Stimulated activated effector memory CD8-positive, alpha-beta T cell treated with anti-CD3 and anti-CD28 coated beads, Interleukin-12 subunit alpha, Interleukin-12 subunit beta, amount 100 ng/mL, for 72 hours (primary cell): ENCODE measurements around the gene OR51V1.

Experiments used
- ATAC-seq: fragments of 150-1000 bp; cut with Tn5 transposase; 2 replicates; pipeline ENCODE4 v1.10.0; 2021
- DNase-seq, 2 donors: peaks; one replicate each; pipeline ENCODE4 v3.0.0; 2021 to 2022; ENCODE audit warnings: low spot score in 2 of 2
- H3K27ac Mint-ChIP-seq: one replicate; pipeline ENCODE4 v1.8.0; 2022; ENCODE audit warnings: mild to moderate bottlenecking, mixed read lengths
- H3K36me3 Mint-ChIP-seq: one replicate; pipeline ENCODE4 v1.8.0; 2022; ENCODE audit warnings: mild to moderate bottlenecking, mixed read lengths
- H3K4me1 Mint-ChIP-seq: one replicate; pipeline ENCODE4 v1.8.0; 2022; ENCODE audit warnings: mixed read lengths
- H3K4me3 Mint-ChIP-seq: one replicate; pipeline ENCODE4 v1.8.0; 2022; ENCODE audit warnings: mild to moderate bottlenecking, mixed read lengths
- H3K9me3 Mint-ChIP-seq: one replicate; pipeline ENCODE4 v1.8.0; 2022; ENCODE audit warnings: mixed read lengths

The OR51V1 gene

GRCh38 chr11:5235364-5236095 lies 35.0 kb upstream of the OR51V1 start:
- no peaks in the 10 kb centered on the region for H3K9me3 Mint-ChIP-seq
- ATAC-seq (no peak), DNase-seq (no peak)
- H3K4me3 Mint-ChIP-seq, result no peak overlapping the region
- H3K27ac Mint-ChIP-seq, result no peak overlapping the region
- no peaks in the 10 kb centered on the region for H3K36me3 Mint-ChIP-seq
- H3K4me1 Mint-ChIP-seq, result no peaks in the 10 kb centered on the region

- ATAC-seq (peak; percentile 24), DNase-seq (no peak)
- Mint-ChIP-seq H3K4me3 (no peak within 1 kb of the TSS), H3K27ac (no peak within 1 kb of the TSS), H3K4me1 (no peaks in the 10 kb centered on the region), H3K36me3 (no peaks in the 10 kb centered on the region), H3K9me3 (no peaks in the 10 kb centered on the region)
Observed at GRCh38 chr11:5234381-5234834, 33.9 kb upstream of the OR51V1 start, which contains the start of gene HBD. Gene HBD (minus strand): TSS chr11:5234483. CDS start chr11:5234433, 50 bp downstream.

GRCh38 chr11:5233307-5233706 lies 32.8 kb upstream of the OR51V1 start:
- no peaks in the 10 kb centered on the region for H3K36me3 Mint-ChIP-seq
- H3K9me3 Mint-ChIP-seq, result no peaks in the 10 kb centered on the region
- H3K4me3 Mint-ChIP-seq, result no peak overlapping the region
- no peaks in the 10 kb centered on the region for H3K4me1 Mint-ChIP-seq
- no peak overlapping the region for H3K27ac Mint-ChIP-seq
- DNase-seq (no peak), ATAC-seq (no peak)

GRCh38 chr11:5232821-5233220 lies 32.3 kb upstream of the OR51V1 start:
- Mint-ChIP-seq H3K9me3 (no peaks in the 10 kb centered on the region), H3K36me3 (no peaks in the 10 kb centered on the region), H3K4me1 (no peaks in the 10 kb centered on the region), H3K27ac (no peak overlapping the region), H3K4me3 (no peak overlapping the region)
- no peak for ATAC-seq
- DNase-seq, result no peak

GRCh38 chr11:5232176-5232575 lies 31.7 kb upstream of the OR51V1 start:
- Mint-ChIP-seq H3K9me3 (no peaks in the 10 kb centered on the region), H3K27ac (no peak overlapping the region), H3K4me1 (no peaks in the 10 kb centered on the region), H3K4me3 (no peak overlapping the region), H3K36me3 (no peaks in the 10 kb centered on the region)
- ATAC-seq, result no peak
- DNase-seq, result no peak

- Mint-ChIP-seq H3K4me3 (no peak overlapping the region), H3K4me1 (no peaks in the 10 kb centered on the region), H3K27ac (no peak overlapping the region), H3K9me3 (no peaks in the 10 kb centered on the region), H3K36me3 (no peaks in the 10 kb centered on the region)
- DNase-seq (no peak), ATAC-seq (no peak)
Observed at GRCh38 chr11:5231111-5231510, 30.6 kb upstream of the OR51V1 start.

- Mint-ChIP-seq H3K27ac (no peak overlapping the region), H3K9me3 (no peaks in the 10 kb centered on the region), H3K4me3 (no peak overlapping the region), H3K36me3 (no peaks in the 10 kb centered on the region), H3K4me1 (no peaks in the 10 kb centered on the region)
- DNase-seq (no peak), ATAC-seq (no peak)
Observed at GRCh38 chr11:5230266-5230665, 29.8 kb upstream of the OR51V1 start.

- ATAC-seq (no peak), DNase-seq (no peak)
- H3K27ac Mint-ChIP-seq, result no peak overlapping the region
- no peaks in the 10 kb centered on the region for H3K36me3 Mint-ChIP-seq
- no peaks in the 10 kb centered on the region for H3K9me3 Mint-ChIP-seq
- H3K4me1 Mint-ChIP-seq, result no peaks in the 10 kb centered on the region
- no peak overlapping the region for H3K4me3 Mint-ChIP-seq
Observed at GRCh38 chr11:5229796-5230195, 29.3 kb upstream of the OR51V1 start.

GRCh38 chr11:5229356-5229755 lies 28.9 kb upstream of the OR51V1 start:
- Mint-ChIP-seq H3K9me3 (no peaks in the 10 kb centered on the region), H3K4me1 (no peaks in the 10 kb centered on the region), H3K36me3 (no peaks in the 10 kb centered on the region), H3K4me3 (no peak overlapping the region), H3K27ac (no peak overlapping the region)
- no peak for ATAC-seq
- no peak for DNase-seq

GRCh38 chr11:5228124-5228523 lies 27.6 kb upstream of the OR51V1 start:
- DNase-seq, result no peak
- H3K9me3 Mint-ChIP-seq, result no peaks in the 10 kb centered on the region
- H3K4me3 Mint-ChIP-seq, result no peak overlapping the region
- H3K4me1 Mint-ChIP-seq, result no peaks in the 10 kb centered on the region
- ATAC-seq, result no peak
- no peaks in the 10 kb centered on the region for H3K36me3 Mint-ChIP-seq
- H3K27ac Mint-ChIP-seq, result no peak overlapping the region

GRCh38 chr11:5227681-5228080 lies 27.2 kb upstream of the OR51V1 start:
- no peaks in the 10 kb centered on the region for H3K36me3 Mint-ChIP-seq
- ATAC-seq, result no peak
- H3K4me1 Mint-ChIP-seq, result no peaks in the 10 kb centered on the region
- H3K9me3 Mint-ChIP-seq, result peaks cover under 1% of the 10 kb centered on the region
- no peak overlapping the region for H3K4me3 Mint-ChIP-seq
- DNase-seq, result no peak
- no peak overlapping the region for H3K27ac Mint-ChIP-seq

- DNase-seq (no peak), ATAC-seq (peak; percentile 21)
- no peak within 1 kb of the TSS for H3K27ac Mint-ChIP-seq
- H3K36me3 Mint-ChIP-seq, result no peaks in the 10 kb centered on the region
- H3K4me3 Mint-ChIP-seq, result no peak within 1 kb of the TSS
- H3K9me3 Mint-ChIP-seq, result peaks cover 4% of the 10 kb centered on the region
- no peaks in the 10 kb centered on the region for H3K4me1 Mint-ChIP-seq
Observed at GRCh38 chr11:5226732-5227310, 26.3 kb upstream of the OR51V1 start, which contains the start of gene HBB. Gene HBB (minus strand): TSS chr11:5227071. CDS start chr11:5227021, 50 bp downstream.

- no peak for DNase-seq
- ATAC-seq, result no peak
- no peaks in the 10 kb centered on the region for H3K4me1 Mint-ChIP-seq
- no peak overlapping the region for H3K4me3 Mint-ChIP-seq
- H3K9me3 Mint-ChIP-seq, result peaks cover 8% of the 10 kb centered on the region
- no peak overlapping the region for H3K27ac Mint-ChIP-seq
- H3K36me3 Mint-ChIP-seq, result no peaks in the 10 kb centered on the region
Observed at GRCh38 chr11:5225480-5225871, 25.0 kb upstream of the OR51V1 start.

- Mint-ChIP-seq H3K27ac (no peak overlapping the region), H3K36me3 (no peaks in the 10 kb centered on the region), H3K4me1 (no peaks in the 10 kb centered on the region), H3K9me3 (peaks cover 8% of the 10 kb centered on the region), H3K4me3 (no peak overlapping the region)
- no peak for DNase-seq
- no peak for ATAC-seq
Observed at GRCh38 chr11:5224538-5225479, 24.3 kb upstream of the OR51V1 start.

GRCh38 chr11:5223686-5224085 lies 23.2 kb upstream of the OR51V1 start:
- H3K36me3 Mint-ChIP-seq, result no peaks in the 10 kb centered on the region
- H3K4me3 Mint-ChIP-seq, result no peak overlapping the region
- H3K27ac Mint-ChIP-seq, result no peak overlapping the region
- H3K4me1 Mint-ChIP-seq, result no peaks in the 10 kb centered on the region
- ATAC-seq (no peak), DNase-seq (no peak)
- H3K9me3 Mint-ChIP-seq, result peaks cover 8% of the 10 kb centered on the region
